Measurements from ENCODE around the gene RCOR2.
A peak's percentile ranks its signal among the peaks of the same experiment; 100 is the strongest.
"Not testable (repeated sequence)": the region's sequence is repeated elsewhere in the genome, so short reads cannot be mapped to it uniquely, and the experiment has no call there.

The RCOR2 gene

DNA sequence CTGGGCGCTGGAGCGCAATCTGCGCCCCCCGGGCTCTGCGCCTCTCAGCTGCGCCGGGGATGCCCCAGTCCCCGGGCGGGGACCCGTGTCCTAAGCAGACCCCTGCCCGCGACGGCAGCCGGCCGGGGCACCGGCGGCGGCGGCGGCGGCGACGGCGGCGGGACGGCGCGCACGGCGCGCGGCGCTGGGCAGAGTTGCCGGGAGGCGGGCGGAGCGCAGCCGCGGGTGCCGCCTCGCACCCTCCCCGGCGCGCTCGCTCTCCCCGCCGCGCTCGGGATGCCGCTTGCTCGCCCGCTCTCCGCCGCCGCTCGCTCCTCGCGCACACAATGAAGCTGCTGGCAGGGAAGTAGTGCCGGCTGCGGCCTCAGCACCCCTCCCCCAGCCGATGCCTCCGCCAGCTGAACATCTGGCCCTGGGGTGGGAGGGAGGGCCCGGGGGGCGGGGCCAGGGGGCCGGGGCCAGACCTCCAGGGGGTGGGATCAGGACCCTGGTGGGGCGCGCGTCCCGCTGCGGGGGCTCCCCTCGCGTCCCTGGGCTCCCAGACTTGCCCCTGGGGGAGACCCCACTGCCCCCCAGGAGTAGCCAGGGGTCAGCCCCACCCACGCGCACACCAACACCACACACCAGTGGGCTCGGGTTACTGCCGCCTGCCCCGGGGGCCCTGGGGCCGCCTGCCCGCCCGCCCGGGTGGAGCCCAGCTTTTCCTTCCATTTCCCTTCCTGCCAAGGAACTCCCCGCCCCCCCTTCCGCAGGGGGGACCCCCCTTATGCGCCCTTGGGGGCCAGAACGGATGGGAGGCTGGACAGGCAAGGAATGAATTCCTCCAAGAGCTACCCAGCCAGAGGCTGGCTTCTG is at the start of gene RCOR2:
Gene RCOR2, minus strand, starts transcription at position 328 of the 855 bp plus-strand sequence. CDS start 708 bp downstream, outside the sequence.
- DNase-seq (ENCODE audit: insufficient read length, low spot score) (peak; percentile 97), FAIRE-seq (peak; percentile 44)

DNA sequence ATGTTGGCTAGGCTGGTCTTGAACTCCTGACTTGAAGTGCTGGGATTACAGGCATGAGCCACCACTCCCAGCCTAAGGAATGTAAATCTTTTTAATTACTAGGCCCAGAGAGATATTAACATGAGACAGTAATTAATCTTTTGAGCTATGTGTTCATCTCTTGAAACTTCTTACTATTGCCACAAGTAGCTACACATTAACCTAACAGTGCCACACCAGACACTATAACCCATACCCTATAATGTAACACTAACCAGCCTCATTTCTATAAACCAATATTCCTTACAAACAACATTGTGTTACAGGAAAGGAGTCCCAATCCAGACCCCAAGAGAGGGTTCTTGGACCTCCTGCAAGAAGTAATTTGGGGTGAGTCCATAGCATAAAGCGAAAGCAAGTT is 49.5 kb upstream of the RCOR2 start:
- FAIRE-seq = no peak
- DNase-seq (ENCODE audit: insufficient read length, low spot score) = no peak

DNA sequence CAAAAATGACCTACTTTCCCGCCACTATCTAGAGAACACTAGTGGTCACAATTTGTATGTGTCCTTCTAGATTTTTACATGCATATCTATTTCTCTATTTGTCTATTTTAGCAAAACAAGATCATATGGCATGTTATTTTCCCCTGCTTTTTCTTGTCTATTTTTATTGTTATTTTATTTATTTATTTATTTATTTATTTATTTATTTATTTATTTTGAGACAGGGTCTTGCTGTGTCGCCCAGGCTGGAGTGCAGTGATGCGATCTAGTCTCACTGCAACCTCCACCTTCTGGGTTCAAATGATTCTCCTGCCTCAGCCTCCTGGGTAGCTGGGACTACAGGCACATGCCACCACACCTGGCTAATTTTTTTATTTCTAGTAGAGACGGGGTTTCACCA is 46.9 kb upstream of the RCOR2 start:
- not testable (repeated sequence) for DNase-seq (ENCODE audit: insufficient read length, low spot score); FAIRE-seq

DNA sequence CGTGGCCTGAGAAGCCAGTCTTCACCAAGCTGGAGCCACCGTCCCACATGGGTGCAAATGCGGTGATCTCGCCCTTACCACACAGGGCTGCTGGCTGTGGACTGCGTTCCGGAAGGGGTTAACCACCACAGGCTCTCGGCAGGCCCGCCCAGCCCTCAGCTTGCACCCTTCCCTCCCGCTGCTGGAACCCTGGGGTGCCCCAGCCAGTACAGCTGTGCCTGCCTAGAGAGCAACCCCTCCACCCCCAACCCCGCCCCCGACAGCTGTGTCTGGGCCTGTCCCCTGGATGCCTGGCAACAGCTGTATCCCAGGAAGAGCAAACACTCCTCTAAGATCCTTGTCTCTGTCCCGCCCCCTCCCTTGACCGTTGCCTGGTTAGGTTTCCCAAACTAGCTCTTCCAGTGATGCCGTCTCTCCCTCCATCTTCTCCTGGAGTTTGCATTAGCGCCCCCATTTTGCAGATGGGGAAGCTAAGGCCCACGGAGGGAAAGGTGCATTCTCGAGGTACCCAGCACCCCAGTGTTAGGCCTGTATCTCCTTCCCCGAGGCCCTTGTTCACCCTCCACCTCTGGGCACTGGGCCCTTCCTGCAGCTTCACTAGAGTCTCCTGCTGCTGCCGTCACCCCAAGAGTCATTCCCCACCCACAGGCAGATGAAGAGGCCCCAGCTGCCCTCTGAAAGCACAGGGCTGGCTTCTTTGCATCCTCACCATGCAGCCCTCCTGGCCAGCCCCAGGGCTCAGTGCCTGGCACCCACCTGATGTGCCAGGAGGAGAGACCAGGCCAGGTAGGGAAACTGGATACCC is 44.8 kb upstream of the RCOR2 start:
- no peak for FAIRE-seq

DNA sequence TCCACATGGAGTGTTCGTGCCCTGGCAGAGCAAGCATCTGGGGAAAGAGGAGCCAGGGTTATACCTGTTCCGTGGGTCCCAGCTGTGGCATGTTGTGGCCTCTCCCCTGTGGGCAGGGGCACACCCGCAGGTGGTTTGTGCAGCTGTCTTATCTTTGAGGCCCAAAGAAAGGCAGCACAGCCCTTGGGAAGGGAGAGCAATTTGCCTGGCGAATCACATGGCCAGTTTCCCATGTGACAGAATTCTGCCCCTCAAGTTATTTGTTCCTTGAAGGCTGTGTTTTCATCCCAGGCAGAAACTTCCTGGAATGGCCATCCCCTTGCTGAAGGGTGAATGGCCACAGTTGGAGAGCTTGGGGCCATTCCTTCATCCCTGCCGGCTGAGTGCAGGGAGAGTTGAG is 41.0 kb upstream of the RCOR2 start:
- FAIRE-seq = no peak
- DNase-seq (ENCODE audit: insufficient read length, low spot score) = no peak

More for the DNA sequence above, 44.8 kb upstream of the RCOR2 start:
- DNase-seq (ENCODE audit: insufficient read length, low spot score) = no peak

DNA sequence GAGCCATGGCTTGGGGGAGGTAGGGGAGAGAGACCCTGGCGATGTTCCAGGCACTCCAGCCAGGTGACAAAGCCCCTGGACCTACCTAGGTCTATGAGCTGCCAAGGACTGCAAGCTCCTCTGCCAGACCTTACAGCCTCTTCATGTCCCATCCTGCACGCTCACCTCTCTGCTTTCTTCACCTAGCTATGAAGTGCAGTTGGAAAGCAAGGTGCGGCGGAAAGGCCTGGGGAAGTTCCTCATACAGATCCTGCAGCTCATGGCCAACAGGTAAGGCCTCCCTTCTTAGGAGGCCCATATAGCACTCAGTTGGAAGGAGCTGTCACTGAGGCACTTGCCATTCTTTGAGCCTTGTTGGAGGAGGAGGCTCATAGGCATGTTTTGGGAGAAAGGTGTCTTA is 35.6 kb upstream of the RCOR2 start:
- DNase-seq (ENCODE audit: insufficient read length, low spot score) = no peak
- FAIRE-seq = no peak

DNA sequence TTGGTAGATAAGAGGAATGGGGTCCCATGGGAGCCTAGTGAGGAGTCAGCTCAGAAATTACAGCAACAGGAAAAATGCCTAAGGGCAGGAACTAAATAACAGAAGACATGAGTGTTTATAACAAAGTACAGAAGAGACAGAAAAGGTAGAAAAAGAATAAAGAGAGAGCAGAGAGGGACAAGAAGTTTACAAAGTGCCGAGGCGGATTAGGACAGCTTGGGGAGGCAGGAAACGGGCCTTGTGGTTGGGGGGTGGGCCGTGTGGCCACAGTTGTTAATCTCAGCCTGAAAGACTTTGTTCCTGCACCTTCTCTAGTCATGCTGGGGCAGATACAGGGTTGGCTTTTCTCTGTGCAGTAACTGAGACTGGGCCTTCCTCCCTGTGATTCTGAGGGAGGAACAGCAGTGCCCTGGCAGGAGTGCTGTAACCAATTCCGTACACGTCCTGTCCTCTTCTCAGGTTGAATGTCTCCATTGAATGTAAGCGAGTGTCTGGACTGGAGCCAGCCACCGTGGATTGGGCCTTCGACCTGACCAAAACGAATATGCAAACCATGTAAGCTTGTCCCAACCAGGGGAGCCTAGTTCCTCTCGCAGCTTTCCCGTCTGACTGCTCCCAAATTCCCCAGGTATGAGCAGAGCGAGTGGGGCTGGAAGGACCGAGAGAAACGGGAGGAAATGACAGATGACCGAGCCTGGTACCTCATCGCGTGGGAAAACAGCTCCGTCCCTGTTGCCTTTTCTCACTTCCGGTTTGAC is 35.0 kb upstream of the RCOR2 start:
- FAIRE-seq (peak; percentile 54), DNase-seq (ENCODE audit: insufficient read length, low spot score) (peak; percentile 51)

DNA sequence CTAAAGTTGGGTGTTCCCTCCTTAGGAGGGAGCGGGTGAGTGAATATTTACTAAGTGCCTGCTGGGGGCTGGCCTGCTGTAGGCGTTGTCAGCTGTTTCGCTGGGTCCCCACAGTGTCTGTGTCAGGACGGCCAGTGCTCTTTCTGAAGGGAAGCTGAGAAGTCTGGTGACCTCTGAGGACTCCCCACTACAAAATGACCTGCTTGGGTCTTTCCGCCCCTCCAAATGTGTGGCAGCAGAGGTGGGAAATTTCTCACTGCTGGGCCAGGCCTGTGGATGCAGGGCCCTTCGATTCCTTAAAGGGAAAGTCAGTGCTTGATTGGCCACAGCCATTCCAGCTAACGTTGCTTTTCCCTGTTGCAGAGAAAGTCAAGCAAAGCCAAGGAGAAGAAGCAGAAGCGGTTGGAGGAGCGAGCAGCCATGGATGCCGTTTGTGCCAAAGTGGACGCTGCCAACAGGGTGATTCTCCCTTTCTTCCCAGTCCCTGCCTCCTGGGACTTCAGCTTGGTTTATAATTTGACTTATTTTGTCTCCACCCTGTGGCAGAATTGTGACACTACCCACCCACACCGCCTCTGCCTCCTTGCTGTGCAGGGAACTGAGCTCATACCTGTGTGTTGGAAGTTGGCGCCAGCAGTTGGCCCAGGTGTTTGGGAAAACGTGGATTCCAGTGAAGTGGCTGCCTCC is 28.7 kb upstream of the RCOR2 start:
- FAIRE-seq (peak; percentile 4), DNase-seq (ENCODE audit: insufficient read length, low spot score) (peak; percentile 35)

DNA sequence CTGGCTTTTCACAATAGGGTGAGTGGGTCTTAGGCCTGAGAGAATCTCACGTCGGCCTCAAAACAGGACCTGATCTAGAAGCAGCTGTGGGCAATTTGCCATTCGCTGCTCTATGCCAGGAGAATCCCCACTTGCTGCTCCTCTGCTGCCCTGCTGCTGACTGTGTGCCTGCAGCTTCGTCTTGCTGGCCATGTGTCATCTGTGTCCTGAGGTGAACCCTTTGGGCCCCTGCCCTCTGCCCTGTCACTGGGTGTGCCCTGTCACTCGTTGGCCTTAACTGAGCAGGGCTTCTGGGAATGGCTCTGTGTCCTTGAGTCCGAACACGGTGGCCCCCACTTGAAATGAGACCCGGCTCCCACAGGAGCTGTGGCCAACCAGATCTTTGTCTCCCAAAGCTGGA is 28.0 kb upstream of the RCOR2 start:
- DNase-seq (ENCODE audit: insufficient read length, low spot score) = no peak
- no peak for FAIRE-seq

DNA sequence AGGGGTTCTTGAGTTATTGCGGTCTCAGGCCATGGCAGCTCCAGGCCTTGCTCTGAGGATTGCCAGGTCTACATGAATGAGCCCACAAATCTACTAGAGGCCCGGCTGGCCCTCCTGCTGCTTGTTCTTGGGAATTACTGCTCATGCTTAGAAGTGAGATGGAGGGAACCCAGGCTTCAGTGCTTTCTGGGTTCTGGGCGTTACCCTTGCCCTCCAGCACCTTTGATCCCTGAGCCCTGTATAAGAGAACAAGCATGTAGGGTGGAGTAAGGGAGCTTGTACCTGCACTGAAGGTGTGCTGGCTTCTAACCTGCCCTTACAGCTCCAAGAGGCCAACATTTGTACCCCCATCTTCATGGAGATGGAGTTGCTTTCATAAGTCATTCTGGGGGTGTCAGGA is 25.8 kb upstream of the RCOR2 start:
- DNase-seq (ENCODE audit: insufficient read length, low spot score) = no peak
- no peak for FAIRE-seq

DNA sequence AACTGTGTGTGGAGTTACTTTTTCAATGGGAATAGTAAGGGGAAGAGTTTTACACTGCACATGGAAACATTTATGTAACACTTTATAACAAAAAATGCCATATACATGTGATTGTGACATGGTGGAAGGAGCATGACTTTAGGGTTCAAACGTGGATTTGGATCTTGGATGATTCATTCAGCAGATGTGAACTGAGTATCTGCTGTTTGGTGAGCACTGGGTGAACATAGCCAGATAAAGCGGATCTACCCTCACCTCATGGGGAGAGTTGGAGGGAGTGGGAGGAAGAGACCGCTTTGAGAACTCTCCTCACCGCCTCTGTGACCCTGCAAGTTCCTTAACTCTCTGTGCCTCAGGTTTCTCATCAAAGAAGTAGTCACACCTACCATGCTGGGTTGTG is 24.9 kb upstream of the RCOR2 start:
- FAIRE-seq = no peak
- DNase-seq (ENCODE audit: insufficient read length, low spot score) = no peak

DNA sequence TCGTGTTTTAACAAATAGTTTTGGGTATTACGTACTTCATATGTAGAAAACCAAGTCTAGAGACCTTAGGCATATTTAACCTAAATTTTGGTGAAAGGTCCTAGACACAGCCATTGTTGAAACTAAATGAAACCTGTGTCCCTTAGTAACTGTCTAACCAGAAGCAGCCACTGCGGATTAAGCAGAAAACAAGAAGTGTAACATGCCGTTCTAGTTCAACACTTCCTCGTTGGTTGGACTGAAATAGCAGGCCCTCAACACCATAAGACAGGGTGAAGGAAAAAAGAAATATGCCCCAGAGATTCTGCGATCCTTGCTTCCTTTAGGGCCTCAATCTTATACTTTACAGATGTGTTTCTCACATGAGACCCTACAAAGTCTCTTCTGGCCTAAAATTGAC is 23.8 kb upstream of the RCOR2 start:
- DNase-seq (ENCODE audit: insufficient read length, low spot score) (no peak), FAIRE-seq (peak; percentile 52)

DNA sequence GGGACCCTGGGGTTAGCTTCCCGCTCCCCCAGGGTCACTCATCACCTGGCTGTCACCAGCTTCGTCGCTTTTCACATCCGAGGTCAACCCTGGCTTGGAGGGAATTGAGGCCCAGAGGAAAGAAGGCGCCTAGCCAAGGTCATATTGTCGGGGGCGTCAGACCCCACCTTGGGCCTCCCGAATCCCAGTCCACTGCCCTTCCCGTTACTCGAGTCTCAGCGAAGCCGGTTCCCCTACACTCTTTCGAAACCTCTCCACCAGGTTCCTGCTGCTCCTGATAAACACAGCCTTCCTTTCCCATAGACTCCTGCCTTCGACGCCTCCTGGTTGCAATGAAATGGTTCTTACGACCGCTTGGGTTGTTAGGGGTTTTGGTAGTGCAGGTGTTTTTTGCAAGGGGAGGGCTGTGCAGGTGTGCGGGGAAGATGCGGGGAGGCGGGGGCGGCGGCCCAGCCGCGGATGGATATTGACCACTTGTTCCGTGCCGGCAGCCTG is 22.5 kb upstream of the RCOR2 start:
- FAIRE-seq = peak; percentile 70
- no peak for DNase-seq (ENCODE audit: insufficient read length, low spot score)

DNA sequence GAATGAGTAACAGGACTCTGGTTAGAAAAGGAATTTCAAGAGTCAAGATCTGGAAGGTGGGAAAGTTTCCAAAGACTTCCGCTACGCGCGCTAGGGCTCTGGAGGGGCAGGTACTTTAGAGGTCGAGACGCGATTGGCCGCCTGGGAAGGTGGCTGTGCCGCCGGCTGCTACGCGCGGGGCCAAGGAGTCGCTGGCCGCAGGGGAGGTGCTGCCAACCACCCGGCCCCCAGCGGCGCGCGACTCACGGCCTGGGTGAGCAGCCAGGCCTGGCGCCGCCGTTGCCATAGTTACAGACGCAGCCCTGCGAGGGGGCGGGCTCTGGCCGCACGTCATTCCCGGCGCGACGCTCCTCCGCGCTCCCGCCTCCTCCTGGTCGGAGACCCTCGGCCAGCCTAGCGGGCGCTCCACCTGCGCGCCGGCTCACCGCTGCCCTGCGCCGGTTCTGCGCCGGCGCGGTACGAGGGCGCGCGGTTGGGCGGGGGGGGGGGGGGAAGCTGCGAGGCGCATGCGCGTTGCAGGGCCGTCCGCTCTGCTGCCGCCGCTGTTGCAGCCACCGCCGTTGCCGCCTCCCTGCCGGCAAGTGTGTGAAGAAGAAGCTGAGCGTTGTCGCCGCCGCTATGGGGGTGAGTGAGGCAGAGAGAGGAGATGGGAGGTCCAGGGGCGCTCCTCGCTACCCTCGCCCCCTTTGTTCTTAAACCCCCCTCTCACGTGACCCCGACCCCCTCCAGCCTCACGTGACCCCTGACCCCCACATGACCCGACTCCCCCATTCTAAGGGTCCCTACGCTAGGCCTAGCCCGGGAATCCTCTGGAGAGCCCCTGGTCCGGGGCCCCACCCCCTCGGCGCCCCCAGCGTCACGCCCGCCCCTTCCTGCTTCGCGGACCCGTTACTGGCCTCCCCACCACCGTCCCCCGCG is 21.8 kb upstream of the RCOR2 start, which contains the start of gene NAA40:
Gene NAA40, plus strand, starts transcription at position 524 of the 918 bp plus-strand sequence. Its CDS starts 95 bp downstream, at position 619.
- peak; percentile 98 for DNase-seq (ENCODE audit: insufficient read length, low spot score)
- peak; percentile 79 for FAIRE-seq

DNA sequence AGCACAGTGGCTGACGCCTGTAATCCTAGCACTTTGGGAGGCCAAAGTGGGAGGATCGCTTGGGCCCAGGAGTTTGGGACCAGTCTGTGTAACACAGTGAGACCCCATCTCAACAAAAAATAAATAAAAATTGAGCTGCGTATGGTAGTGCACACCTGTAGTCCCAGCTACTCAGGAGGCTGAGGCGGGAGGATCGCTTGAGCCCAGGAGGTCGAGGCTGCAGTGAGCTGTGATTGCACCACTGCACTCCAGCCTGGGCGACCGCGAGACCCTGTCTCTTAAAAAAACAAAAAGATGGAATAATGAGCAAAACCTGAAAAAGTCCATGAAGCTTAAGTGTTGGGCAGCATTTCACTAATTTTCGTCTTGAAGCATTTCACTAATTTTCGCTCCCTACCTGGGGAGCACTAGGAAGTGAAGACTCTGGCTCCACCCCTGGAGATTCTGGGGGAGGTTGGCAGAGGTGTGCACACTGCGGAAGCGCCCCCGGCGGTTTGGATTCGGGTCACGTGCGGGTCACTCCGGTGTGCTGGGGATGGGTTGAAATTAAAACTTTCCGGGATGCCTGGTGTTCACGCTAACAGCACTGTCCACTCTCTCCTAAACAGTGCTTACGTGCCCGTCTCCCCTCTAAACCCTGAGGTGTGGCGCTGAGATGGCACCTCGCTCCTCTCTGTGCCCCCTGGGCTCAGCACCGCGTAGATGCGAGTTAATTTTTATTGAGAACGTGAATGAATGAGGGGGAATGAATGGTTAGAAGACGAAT is 20.9 kb upstream of the RCOR2 start:
- FAIRE-seq (no peak), DNase-seq (ENCODE audit: insufficient read length, low spot score) (no peak)

DNA sequence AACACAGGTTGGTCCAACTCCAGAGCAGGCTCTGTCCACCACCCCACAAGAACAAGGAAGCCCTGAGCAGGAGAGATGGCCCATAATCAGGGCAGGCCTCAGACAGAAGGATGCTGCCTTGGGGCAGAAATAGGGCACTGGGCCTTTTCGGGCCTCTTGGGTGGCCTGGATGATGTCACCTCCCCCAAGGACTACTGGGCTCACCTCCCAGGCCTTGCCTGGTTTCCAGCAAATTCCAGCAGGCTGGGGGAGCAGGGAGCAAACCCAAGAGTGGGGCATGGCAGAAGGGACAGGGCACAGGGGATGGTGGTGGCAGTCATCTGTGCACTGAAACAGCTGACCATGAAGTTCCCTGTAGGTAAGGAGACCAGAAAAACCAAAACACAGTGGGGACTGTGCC is 16.5 kb upstream of the RCOR2 start:
- FAIRE-seq (no peak), DNase-seq (ENCODE audit: insufficient read length, low spot score) (no peak)

DNA sequence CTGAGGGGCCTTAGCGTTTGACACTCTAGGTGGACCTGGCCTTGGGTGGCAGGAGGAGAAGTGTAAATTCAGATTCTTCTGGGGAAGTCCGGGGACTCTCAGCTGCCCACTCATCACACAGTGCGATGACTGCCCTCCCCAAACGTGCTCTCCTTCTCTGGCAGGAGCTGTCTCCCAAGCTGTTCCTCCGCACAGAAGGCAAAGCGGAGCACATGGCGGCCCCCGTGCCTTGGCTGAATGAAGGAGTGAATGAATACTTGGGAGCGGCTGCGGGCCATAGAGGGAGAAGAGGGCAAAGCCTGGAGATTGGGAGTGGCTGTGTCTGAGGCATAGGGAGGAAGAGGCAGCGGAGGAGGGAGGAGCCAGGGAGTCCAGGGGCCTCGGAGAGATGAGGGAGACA is 14.9 kb upstream of the RCOR2 start:
- no peak for FAIRE-seq
- DNase-seq (ENCODE audit: insufficient read length, low spot score) = no peak

DNA sequence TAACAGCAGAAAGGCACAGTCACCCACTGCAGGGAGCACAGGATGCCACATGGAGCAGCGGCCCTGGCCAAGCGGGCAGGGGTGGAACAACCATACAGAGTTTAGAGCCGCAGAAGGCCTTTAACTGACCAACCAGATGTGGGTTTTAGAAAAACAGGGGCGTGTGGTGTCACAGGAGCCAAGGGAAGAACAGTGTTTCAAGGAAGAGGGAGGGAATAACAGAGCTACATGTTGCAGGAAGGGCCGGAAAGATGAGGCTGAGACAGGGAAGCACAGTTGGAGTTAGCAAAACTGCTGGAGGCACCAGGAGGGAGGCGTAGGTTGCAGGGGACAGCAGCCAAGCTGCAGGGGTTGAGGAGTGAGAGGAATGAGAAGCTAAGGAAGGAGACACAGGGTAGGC is 14.1 kb upstream of the RCOR2 start:
- DNase-seq (ENCODE audit: insufficient read length, low spot score) (no peak), FAIRE-seq (no peak)
